Activated T-helper 17 cell treated with anti-CD3 and anti-CD28 coated beads, Interleukin-2, amount 50 U/mL, for 72 hours (primary cell): ENCODE measurements around the gene ERICH4. TPM values are rescaled to one million over a fixed set of nuclear protein-coding genes. Genes with fewer than 3 reads are reported as not detected.
"Not testable (repeated sequence)": the region's sequence is repeated elsewhere in the genome, so short reads cannot be mapped to it uniquely, and the experiment has no call there.

ENCODE experiments used
- ATAC-seq: fragments of 150-1000 bp; cut with Tn5 transposase; replicated peaks from 2 replicates; pipeline ENCODE4 v1.10.0; 2021; ENCODE audit warnings: mild to moderate bottlenecking, moderate library complexity
- H3K27ac Mint-ChIP-seq: one replicate; pipeline ENCODE4 v1.8.0; 2022; ENCODE audit warnings: mixed read lengths
- H3K27me3 Mint-ChIP-seq: one replicate; pipeline ENCODE4 v1.8.0; 2022; ENCODE audit warnings: mixed read lengths
- H3K36me3 Mint-ChIP-seq: one replicate; pipeline ENCODE4 v1.8.0; 2022; ENCODE audit warnings: low read depth, mild to moderate bottlenecking, mixed read lengths
- H3K4me1 Mint-ChIP-seq: one replicate; pipeline ENCODE4 v1.8.0; 2022; ENCODE audit warnings: mixed read lengths
- H3K4me3 Mint-ChIP-seq: one replicate; pipeline ENCODE4 v1.8.0; 2022; ENCODE audit warnings: mild to moderate bottlenecking, mixed read lengths
- H3K9me3 Mint-ChIP-seq: one replicate; pipeline ENCODE4 v1.8.0; 2022; ENCODE audit warnings: mixed read lengths
- total RNA-seq, 2 donors: library from RNA; stranded (reverse); gene quantifications; one replicate each; pipeline ENCODE4 v1.2.3, GENCODE V29; 2022

ERICH4 gene
- total RNA-seq, 2 donors from 2014 or later: not detected

DNA sequence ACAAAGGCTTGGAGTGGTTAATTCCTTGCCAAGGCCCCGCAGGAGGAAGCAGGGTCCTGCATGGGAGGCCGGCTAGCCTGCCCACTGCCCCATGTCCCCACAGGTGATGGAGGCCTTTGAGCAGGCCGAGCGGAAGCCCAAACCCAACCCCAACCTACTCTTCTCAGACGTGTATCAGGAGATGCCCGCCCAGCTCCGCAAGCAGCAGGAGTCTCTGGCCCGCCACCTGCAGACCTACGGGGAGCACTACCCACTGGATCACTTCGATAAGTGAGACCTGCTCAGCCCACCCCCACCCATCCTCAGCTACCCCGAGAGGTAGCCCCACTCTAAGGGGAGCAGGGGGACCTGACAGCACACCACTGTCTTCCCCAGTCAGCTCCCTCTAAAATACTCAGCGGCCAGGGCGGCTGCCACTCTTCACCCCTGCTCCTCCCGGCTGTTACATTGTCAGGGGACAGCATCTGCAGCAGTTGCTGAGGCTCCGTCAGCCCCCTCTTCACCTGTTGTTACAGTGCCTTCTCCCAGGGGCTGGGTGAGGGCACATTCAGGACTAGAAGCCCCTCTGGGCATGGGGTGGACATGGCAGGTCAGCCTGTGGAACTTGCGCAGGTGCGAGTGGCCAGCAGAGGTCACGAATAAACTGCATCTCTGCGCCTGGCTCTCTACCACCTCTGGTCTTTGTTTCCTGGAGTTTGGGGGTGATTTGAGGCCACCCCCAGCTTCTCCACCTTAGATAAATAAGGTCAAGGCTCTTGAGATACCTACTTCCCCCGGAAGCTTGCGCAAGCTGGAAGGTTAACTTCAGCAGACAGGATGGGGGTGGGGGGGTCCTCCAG lies 18.4 kb upstream of the ERICH4 start:
- H3K9me3 Mint-ChIP-seq: no peaks in the 10 kb centered on the region
- no peak for ATAC-seq
- peaks cover 53% of the 10 kb centered on the region for H3K36me3 Mint-ChIP-seq
- H3K4me3 Mint-ChIP-seq: no peak overlapping the region
- H3K27ac Mint-ChIP-seq: no peak overlapping the region
- peaks cover 6% of the 10 kb centered on the region for H3K4me1 Mint-ChIP-seq
- no peaks in the 10 kb centered on the region for H3K27me3 Mint-ChIP-seq

DNA sequence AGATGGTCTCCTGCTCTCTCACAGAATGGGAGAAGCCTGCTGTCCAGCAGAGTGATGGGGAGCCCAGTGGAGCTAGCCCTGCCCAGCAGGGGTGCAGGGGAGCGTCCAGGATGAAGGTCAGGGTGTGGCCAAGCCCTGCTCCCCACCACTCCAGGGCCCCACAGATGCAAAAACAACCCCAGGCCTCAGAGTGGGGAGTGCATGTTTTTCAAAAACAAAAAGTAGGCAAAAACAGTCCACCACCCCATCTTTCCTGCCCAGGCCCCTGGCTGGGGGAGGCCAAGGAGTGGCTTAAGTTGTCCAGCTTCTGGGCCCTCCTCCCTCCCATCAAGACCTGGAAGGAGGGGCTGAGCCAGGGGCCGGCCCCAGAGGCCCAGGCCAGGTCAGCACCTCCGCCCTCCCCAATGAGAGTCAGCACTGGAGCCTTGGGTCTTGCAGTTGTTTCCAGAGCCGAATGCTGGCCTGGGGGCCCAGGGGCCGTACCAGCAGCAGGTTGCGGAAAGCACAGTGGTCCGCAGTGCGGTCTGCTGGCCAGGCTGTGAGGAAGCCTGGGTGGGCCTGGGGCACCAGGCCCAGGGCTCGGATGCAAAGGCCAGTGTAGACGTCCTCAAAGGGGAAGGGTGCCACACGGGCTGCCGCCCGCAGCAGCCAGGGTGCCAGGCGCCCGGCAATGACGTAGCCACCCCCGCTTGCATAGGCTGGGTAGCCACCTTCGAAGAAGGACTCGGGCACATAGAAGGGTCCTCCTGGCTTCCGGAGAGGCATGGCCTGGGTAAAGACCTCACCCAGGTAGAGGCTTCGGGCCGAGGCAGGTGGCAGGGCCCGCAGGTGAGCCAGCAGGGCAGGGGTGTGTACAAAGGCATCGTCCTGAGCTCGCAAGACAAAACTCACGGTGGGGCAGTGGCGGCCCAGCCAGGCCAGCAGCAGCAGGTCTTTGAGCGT lies 17.5 kb upstream of the ERICH4 start:
- Mint-ChIP-seq H3K27ac (no peak overlapping the region), H3K27me3 (no peaks in the 10 kb centered on the region), H3K9me3 (no peaks in the 10 kb centered on the region), H3K4me1 (peaks cover 6% of the 10 kb centered on the region), H3K36me3 (peaks cover 50% of the 10 kb centered on the region), H3K4me3 (no peak overlapping the region)
- ATAC-seq: no peak

DNA sequence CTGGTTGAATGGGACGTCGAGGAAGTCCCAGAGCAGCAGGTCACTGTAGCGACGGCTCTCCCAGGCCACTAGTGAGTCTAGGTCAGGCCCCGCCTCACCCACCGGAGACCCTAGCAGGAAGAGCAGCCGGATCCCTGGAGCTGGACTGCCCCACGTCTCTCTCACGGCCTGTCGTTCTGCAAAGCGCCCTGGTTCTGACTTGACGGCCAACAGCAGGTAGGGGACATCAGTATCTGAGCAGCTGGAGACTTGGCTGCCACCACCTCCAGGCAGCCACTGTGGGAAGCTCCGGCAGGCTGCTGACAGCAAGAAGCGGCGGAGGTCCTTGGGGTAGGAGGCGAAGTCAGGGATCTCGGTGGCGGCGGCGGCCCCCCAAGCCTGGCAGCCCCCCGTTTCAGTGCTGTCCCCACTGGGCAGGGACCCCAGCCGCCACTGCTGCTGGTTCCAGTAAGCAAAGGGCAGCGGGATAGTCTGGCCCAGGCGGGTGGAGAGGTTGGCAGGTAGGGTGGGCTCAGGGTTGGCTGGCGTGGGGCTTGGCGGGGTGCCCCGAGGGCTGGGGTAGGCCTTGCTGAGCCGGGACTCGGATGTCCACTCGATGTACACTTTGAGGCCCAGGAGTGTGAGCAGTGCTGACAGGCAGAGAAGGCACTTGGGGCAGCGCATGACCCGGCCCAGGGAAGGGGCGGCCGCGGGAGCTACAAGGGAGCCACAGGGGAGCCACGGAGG lies 16.7 kb upstream of the ERICH4 start:
- peak overlapping the region; percentile 84 for H3K4me3 Mint-ChIP-seq
- peaks cover 11% of the 10 kb centered on the region for H3K4me1 Mint-ChIP-seq
- ATAC-seq: no peak
- no peaks in the 10 kb centered on the region for H3K9me3 Mint-ChIP-seq
- H3K27ac Mint-ChIP-seq: peak overlapping the region; percentile 94
- H3K27me3 Mint-ChIP-seq: no peaks in the 10 kb centered on the region
- peaks cover 47% of the 10 kb centered on the region for H3K36me3 Mint-ChIP-seq

DNA sequence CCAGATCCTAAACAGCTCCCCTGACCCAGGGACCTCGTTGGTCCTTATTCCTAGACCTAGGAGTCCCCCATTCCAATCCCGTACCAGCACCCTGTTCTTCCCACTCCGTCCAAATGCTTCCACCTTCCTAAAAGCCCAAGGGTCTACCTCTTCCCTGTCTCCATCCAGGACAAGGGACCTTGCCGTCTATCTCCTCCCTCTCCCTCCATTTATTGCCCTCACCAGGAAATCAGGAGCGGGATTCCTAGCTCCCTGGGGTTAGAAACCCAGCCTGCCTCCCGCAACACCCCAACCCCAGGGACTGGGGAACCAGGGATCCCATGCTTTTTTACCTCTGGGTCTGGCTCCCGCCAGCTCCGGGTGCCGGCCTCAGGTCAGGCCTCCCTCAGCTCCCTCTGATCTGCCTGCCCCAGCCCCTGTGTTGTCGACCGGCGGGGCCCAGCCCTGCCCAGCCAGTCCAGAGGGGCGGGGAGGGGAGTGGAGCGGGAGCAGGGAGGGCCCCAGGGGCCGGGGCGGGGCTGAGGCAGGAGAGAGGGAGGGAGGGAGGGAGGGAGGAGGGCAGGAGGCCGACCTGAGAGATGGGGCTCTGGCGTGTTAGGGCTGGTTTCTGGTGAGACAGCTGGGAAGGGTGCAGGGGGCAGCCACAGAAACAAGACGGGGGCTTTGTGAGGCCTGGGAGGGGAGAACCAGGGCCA lies 15.9 kb upstream of the ERICH4 start, which contains the start of gene B3GNT8:
B3GNT8 (minus strand) TSS at position 423 of the 695 bp plus-strand sequence. CDS start 596 bp downstream, outside the sequence.
- peaks cover 47% of the 10 kb centered on the region for H3K36me3 Mint-ChIP-seq
- no peaks in the 10 kb centered on the region for H3K27me3 Mint-ChIP-seq
- H3K4me1 Mint-ChIP-seq: peaks cover 12% of the 10 kb centered on the region
- H3K9me3 Mint-ChIP-seq: no peaks in the 10 kb centered on the region
- H3K4me3 Mint-ChIP-seq: peak within 1 kb of the TSS; percentile 84
- peak; percentile 70 for ATAC-seq
- H3K27ac Mint-ChIP-seq: peak within 1 kb of the TSS; percentile 94

DNA sequence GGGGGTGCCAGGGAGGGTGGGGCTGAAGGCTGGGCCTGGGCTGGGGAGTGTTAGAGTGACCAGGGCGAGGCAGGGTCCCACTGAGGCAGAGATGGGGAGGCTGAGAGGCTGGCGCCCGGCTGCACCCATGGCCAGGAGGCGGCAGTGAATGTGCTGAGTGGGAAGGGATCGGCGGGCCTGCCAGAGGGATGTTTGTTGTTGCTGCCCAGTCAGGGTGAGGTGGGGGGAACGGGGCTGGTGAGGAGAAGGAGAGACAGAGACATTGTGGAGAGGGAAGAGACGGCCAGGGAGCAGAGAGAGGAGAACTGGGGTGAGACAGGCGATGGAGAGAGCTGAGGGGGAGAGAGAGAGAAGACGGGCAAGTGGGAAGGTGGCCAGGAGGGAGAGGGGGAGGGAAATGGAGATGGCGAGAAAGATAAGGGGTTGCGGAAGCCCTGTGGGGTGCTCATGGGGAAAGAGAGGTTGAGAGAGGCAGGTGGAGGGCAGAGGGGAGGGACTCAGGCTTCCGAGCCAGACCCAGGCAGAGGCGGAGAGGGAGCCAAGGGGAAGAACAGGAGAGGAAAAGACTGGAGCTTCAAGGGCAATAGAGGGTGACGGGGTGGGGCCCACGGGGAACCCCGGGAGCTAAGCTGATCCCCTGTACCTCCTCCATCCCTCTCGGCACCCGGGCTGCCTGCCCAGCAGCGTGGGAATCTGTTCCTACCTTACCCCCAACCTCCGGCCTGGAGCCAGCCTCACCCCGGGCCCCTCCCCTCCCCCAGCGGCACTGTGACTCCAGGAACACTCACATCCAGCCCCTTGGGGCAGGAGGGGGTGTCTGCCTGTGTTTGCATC lies 15.1 kb upstream of the ERICH4 start:
- H3K36me3 Mint-ChIP-seq: peaks cover 47% of the 10 kb centered on the region
- H3K9me3 Mint-ChIP-seq: no peaks in the 10 kb centered on the region
- peak overlapping the region; percentile 94 for H3K27ac Mint-ChIP-seq
- peak overlapping the region; percentile 84 for H3K4me3 Mint-ChIP-seq
- H3K4me1 Mint-ChIP-seq: peaks cover 12% of the 10 kb centered on the region
- ATAC-seq: peak; percentile 51
- H3K27me3 Mint-ChIP-seq: no peaks in the 10 kb centered on the region

DNA sequence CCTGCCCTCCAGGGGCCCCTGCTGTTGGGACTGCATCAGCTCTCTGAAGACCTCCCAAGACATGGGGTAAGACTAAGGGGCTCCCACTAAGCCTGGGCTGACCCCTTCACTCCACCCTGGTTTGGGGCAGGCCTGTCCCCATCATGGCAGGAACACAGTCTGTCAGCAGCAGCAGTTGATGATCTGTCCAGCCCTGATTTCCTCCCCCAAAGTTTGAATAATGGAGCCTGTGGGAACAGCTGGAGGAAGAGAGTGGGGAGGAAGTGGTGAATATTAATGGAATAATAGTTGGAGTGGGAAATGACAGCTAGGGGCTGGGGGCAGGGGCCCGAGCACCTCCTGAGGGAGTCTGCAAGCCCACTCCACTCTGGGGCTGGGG lies 14.5 kb upstream of the ERICH4 start:
- no peaks in the 10 kb centered on the region for H3K9me3 Mint-ChIP-seq
- H3K4me1 Mint-ChIP-seq: peaks cover 12% of the 10 kb centered on the region
- ATAC-seq: no peak
- H3K4me3 Mint-ChIP-seq: peak overlapping the region; percentile 84
- peaks cover 51% of the 10 kb centered on the region for H3K36me3 Mint-ChIP-seq
- H3K27ac Mint-ChIP-seq: peak overlapping the region; percentile 94
- no peaks in the 10 kb centered on the region for H3K27me3 Mint-ChIP-seq

DNA sequence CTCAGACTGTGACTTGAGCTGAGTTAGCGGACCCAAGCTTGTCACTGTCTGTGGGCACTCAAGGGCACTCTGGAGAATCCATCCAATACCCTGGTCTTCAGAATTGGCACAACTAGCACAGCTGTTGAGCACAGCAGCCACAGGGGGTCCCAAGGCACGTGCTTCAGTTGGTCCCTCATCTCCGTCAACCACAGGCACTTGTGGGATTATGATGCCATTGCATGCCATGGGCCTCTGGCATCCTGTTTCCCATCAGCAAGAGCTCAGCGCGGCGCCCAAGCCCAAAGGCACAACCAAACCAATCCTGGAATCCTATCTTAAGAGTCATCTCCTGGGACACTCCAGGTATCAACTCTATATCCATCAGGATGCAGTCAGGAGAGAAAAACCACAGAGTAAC lies 12.0 kb upstream of the ERICH4 start:
- Mint-ChIP-seq H3K27ac (peak overlapping the region; percentile 41), H3K4me3 (no peak overlapping the region), H3K9me3 (no peaks in the 10 kb centered on the region), H3K27me3 (no peaks in the 10 kb centered on the region), H3K4me1 (peaks cover 12% of the 10 kb centered on the region), H3K36me3 (peaks cover 61% of the 10 kb centered on the region)
- no peak for ATAC-seq

DNA sequence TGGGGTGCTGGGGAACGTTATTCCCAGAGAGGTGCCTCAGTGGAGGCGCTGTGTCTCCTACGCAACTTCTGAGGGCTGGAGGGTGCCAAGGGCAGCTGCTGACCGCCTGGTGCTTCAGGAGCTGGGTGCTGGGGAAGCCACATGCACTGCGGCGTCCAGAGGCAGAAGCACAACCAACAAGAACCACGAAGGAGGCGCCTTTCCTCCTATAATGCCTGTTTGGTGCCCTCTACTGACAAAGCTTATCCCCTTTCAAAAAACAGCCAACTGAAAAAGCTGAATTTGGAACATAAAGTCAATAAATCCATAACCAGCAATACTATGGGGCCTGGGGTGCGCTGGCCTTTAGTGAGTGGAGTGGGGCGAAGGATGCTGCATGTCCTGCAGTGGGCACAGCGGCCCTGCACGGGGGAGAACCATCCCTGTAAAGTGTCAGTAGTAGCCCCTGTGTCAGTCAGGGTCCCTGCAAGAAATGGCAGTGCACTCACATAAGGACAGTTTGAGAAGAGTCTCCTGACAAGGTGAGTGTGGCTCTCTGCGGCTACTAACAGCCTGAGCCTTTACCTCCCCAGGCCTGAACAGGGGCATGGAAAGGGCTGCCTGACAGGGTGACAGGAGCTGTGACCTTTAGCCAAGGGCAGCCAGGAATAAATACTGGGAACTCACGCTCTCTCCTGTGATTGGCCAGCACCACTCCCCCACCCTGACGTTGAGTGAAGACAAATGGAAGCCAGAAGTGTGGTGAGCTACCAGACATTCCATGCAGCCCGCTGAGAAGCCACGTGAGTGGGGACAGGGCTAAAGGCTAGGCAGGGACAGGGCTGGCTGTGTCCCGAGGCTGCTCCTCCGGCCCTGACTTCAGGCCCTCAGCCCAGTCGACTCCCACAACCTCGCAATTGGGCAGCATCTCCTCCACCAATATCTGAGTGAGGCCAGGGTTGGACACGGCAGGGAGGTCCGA lies 11.2 kb upstream of the ERICH4 start:
- H3K4me3 Mint-ChIP-seq: no peak overlapping the region
- H3K9me3 Mint-ChIP-seq: no peaks in the 10 kb centered on the region
- H3K36me3 Mint-ChIP-seq: peaks cover 67% of the 10 kb centered on the region
- no peak for ATAC-seq
- H3K27me3 Mint-ChIP-seq: no peaks in the 10 kb centered on the region
- peaks cover 15% of the 10 kb centered on the region for H3K4me1 Mint-ChIP-seq
- H3K27ac Mint-ChIP-seq: peak overlapping the region; percentile 41

DNA sequence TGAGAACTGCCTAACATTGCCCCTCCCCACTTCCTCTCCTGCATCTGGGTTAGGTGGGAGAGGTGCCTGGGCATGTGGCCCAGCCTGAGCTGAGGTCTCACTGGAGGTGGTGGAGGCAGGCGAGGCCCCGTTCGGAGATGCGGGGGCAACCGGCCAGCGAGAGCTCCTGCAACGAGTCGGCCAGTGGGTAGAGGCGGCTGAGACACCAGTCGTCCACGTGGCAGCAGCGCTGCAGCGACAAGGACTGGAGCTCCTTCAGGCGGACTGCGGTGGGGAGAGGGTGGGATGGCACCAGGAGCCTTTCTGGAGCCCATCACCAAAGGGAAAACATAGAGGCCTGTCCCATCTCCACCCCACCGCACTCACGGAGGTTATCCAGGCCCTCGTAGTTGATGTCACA lies 9.8 kb upstream of the ERICH4 start:
- Mint-ChIP-seq H3K4me3 (no peak overlapping the region), H3K27ac (no peak overlapping the region), H3K4me1 (peaks cover 10% of the 10 kb centered on the region), H3K27me3 (no peaks in the 10 kb centered on the region), H3K36me3 (peaks cover 64% of the 10 kb centered on the region), H3K9me3 (no peaks in the 10 kb centered on the region)
- ATAC-seq: no peak

DNA sequence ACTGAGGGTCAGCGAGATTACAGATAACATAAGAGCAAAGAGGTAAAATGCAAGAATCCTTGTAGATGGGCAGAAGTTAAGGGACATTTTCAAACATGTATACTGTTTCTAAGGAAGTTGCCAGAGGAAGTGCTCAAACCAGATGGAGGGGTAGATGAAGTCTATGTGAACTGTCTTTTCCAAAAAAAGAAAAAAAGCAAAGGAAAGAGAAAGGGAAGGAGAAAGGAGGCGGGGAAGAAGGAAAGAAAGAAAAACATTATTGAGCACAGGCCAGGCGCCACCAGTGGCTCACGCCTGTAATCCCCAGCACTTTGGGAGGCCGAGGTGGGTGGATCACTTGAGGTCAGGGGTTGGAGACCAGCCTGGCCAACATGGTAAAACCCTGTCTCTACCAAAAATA lies 8.5 kb upstream of the ERICH4 start:
- no peak overlapping the region for H3K27ac Mint-ChIP-seq
- no peaks in the 10 kb centered on the region for H3K9me3 Mint-ChIP-seq
- H3K4me3 Mint-ChIP-seq: no peak overlapping the region
- ATAC-seq: no peak
- peaks cover 53% of the 10 kb centered on the region for H3K36me3 Mint-ChIP-seq
- H3K4me1 Mint-ChIP-seq: peaks cover 14% of the 10 kb centered on the region
- H3K27me3 Mint-ChIP-seq: no peaks in the 10 kb centered on the region

DNA sequence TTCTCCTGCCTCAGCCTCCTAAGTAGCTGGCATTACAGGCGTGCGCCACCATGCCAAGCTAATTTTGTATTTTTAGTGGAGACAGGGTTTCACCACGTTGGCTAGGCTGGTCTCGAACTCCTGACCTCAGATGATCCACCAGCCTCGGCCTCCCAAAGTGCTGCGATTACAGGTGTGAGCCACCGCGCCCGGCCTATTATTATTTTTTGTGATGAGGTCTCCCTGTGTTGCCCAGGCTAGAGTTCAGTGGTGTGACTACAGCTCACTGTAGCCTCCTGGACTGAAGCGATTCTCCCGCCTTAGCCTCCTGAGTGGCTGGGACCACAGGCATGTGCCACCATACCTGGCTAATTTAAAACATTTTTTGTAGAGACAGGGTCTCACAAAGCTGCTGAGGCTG lies 7.6 kb upstream of the ERICH4 start:
- not testable (repeated sequence) for H3K27me3 Mint-ChIP-seq, ATAC-seq, H3K27ac Mint-ChIP-seq, H3K4me3 Mint-ChIP-seq, H3K9me3 Mint-ChIP-seq
- peaks cover 45% of the 10 kb centered on the region for H3K36me3 Mint-ChIP-seq
- H3K4me1 Mint-ChIP-seq: peaks cover 14% of the 10 kb centered on the region

DNA sequence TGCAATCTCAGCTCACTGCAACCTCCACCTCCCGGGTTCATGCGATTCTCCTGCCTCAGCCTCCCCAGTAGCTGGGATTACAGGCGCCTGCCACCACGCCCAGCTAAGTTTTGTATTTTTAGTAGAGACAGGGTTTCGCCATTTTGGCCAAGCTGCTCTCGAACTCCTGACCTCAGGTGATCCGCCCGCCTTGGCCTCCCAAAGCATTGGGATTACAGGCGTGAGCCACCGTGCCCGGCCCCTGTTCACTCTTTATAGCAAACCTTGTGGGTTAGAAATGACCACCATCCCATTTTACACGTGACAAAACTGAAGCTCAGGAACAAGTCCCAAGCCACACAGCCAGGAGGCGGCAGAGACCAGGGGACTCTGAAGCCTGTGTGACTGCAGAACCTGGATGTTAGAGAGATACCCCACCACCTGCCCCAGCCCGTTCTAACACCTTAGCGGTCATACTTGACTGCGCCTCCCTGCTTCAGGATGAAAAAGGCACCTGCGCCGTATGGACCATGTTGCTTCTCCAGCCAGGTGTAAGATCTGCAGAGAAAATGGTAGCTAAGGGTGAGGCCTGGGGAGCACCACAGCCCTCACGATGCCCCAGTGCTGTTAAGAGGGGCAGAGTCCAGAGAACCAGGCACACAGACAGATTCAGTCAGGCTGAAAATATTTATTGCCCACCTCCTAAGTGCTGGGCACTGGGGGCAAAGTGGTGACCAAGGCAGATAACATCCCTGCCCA lies 6.9 kb upstream of the ERICH4 start:
- peaks cover 11% of the 10 kb centered on the region for H3K4me1 Mint-ChIP-seq
- H3K27me3 Mint-ChIP-seq: no peaks in the 10 kb centered on the region
- no peaks in the 10 kb centered on the region for H3K9me3 Mint-ChIP-seq
- no peak overlapping the region for H3K4me3 Mint-ChIP-seq
- no peak overlapping the region for H3K27ac Mint-ChIP-seq
- no peak for ATAC-seq
- peaks cover 42% of the 10 kb centered on the region for H3K36me3 Mint-ChIP-seq
